Vagina (tissue), 2 donors: Measurements from ENCODE around the gene MACF1. TPM values are rescaled to one million over a fixed set of nuclear protein-coding genes. Genes with fewer than 3 reads are reported as not detected.

Experiments used
- DNase-seq, 2 donors: peaks; one replicate each; pipeline ENCODE4 v3.0.0-alpha.2; 2017; ENCODE audit errors: extremely low spot score in 2 of 2
- H3K27ac ChIP-seq: fragments of 200-600 bp; sonication (generic); one replicate; pipeline ENCODE4 v1.5.1; 2019
- H3K27me3 ChIP-seq: fragments of 200-600 bp; sonication (generic); one replicate; pipeline ENCODE4 v1.5.1; 2019
- H3K36me3 ChIP-seq, 2 donors: fragments of 200-600 bp; sonication (generic); one replicate each; pipeline ENCODE4 v1.5.1; 2017 to 2019
- H3K4me1 ChIP-seq: fragments of 200-600 bp; sonication (generic); one replicate; pipeline ENCODE4 v1.5.1; 2019
- H3K4me3 ChIP-seq, 2 donors: fragments of 200-600 bp; sonication (generic); 1 replicate in 1 of 2; 2 replicates in 1 of 2; pipeline ENCODE4 v1.5.1; 2016 to 2019
- H3K9me3 ChIP-seq: fragments of 200-600 bp; sonication (generic); one replicate; pipeline ENCODE4 v1.5.1; 2019
- POLR2A ChIP-seq, 2 donors: fragments of 450-650 bp; IDR thresholded peaks; one replicate each; pipeline ENCODE4 v1.6.1; 2017; ENCODE audit warnings: antibody characterized with exemption in 2 of 2, mild to moderate bottlenecking in 2 of 2, moderate library complexity in 2 of 2
- POLR2AphosphoS5 ChIP-seq, 2 donors: sonication (generic); formaldehyde crosslinking; IDR thresholded peaks; one replicate each; pipeline ENCODE4 v1.9.0; 2017; ENCODE audit warnings: antibody characterized with exemption in 2 of 2, mild to moderate bottlenecking in 2 of 2, low read depth in 1 of 2; ENCODE audit not compliant: insufficient read depth in 1 of 2
- intact Hi-C: fragments of 100-400 bp; cut with DNase I; formaldehyde crosslinking; loops from one replicate; pipeline ENCODE4 v1.15.1; 2023
- total RNA-seq: library from RNA; depleted of rRNA; stranded (reverse); fragments of >200 nt; gene quantifications from one replicate; pipeline ENCODE4 v1.2.3, GENCODE V29; 2016
- TF ChIP-seq, protein P1 (sequence below), 3 experiments: fragments of 450-650 bp in 2 of 3; fragments of 200-600 bp in 1 of 3; sonication (generic) in 1 of 3; IDR thresholded peaks; one replicate each; pipeline ENCODE4 v1.5.1; 2017 to 2019; ENCODE audit warnings: antibody characterized with exemption in 3 of 3, mild to moderate bottlenecking in 2 of 3, moderate library complexity in 2 of 3

The MACF1 gene
- total RNA-seq, 1 donor from 2014 or later: 291 TPM

DNA sequence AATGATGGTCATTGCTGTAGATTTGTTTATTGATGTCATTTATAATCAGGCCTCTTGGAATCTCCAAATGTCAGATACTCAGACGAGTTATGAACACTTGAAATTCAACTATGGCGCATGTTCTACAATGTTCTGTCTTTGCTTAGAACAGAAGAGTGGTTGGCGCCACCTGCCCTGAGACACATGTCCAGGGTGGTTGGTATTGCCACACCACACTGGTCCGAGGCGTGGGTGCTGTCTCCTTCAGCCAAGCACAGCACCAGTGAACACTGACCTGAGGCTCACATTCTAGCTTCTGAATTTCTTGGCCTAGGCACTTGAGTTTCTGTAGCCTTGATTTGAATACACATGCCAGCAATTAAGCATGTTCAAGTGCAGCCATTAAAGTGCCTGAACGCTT, 276.8 kb downstream of the MACF1 start:
- intact Hi-C loops: no loop called here
- Histone ChIP-seq H3K27me3 (no peaks in the 10 kb centered on the region), H3K27ac (no peak overlapping the region), H3K4me3 (no peak overlapping the region), H3K4me1 (no peaks in the 10 kb centered on the region), H3K36me3 (peaks cover 3 to 74% of the 10 kb centered on the region in 2 donors), H3K9me3 (no peaks in the 10 kb centered on the region)
- TF ChIP-seq POLR2A (IDR thresholded peaks at IDR 0.05) (no peak), POLR2AphosphoS5 (IDR thresholded peaks at IDR 0.05; ENCODE audit: insufficient read depth in 1 of 2, low read depth in 1 of 2) (no peak)
- TF ChIP-seq, protein P1, sequence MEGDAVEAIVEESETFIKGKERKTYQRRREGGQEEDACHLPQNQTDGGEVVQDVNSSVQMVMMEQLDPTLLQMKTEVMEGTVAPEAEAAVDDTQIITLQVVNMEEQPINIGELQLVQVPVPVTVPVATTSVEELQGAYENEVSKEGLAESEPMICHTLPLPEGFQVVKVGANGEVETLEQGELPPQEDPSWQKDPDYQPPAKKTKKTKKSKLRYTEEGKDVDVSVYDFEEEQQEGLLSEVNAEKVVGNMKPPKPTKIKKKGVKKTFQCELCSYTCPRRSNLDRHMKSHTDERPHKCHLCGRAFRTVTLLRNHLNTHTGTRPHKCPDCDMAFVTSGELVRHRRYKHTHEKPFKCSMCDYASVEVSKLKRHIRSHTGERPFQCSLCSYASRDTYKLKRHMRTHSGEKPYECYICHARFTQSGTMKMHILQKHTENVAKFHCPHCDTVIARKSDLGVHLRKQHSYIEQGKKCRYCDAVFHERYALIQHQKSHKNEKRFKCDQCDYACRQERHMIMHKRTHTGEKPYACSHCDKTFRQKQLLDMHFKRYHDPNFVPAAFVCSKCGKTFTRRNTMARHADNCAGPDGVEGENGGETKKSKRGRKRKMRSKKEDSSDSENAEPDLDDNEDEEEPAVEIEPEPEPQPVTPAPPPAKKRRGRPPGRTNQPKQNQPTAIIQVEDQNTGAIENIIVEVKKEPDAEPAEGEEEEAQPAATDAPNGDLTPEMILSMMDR (IDR thresholded peaks at IDR 0.05): no peak
- no peak for DNase-seq

DNA sequence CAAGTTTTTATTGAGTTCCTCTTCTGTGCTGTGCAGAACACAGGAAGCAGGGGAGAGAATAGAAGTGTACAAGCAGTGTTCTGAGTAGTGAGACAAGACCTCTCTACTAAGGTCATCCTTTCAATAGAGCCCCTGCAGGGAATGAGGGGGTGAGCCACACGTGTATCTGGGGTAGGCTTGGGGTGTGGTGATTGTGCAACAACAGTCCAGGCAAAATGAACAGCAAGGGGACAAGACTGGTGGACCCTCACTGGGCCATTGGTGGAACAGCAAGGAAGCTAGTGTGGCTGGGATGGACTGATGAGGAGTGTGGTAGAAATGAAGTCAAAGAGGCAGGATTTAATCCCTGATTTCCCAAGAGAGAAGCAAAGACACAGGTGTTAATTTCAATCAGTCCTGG, 278.8 kb downstream of the MACF1 start:
- intact Hi-C loops: no loop called here
- Histone ChIP-seq H3K4me3 (no peak overlapping the region), H3K27ac (no peak overlapping the region), H3K27me3 (no peaks in the 10 kb centered on the region), H3K36me3 (peaks cover 3 to 74% of the 10 kb centered on the region in 2 donors), H3K4me1 (no peaks in the 10 kb centered on the region), H3K9me3 (no peaks in the 10 kb centered on the region)
- TF ChIP-seq POLR2A (IDR thresholded peaks at IDR 0.05): no peak
- TF ChIP-seq, protein P1 (IDR thresholded peaks at IDR 0.05): no peak
- TF ChIP-seq POLR2AphosphoS5 (IDR thresholded peaks at IDR 0.05; ENCODE audit: insufficient read depth in 1 of 2, low read depth in 1 of 2): no peak
- DNase-seq: no peak

GRCh38 chr1:39484564-39484963, 280.1 kb downstream of the MACF1 start:
- Histone ChIP-seq H3K4me1 (no peaks in the 10 kb centered on the region), H3K27ac (no peak overlapping the region), H3K4me3 (no peak overlapping the region), H3K9me3 (no peaks in the 10 kb centered on the region), H3K27me3 (no peaks in the 10 kb centered on the region), H3K36me3 (peaks cover 0 to 66% of the 10 kb centered on the region in 2 donors)
- DNase-seq: no peak
- intact Hi-C loops: no loop called here
- TF ChIP-seq, protein P1 (IDR thresholded peaks at IDR 0.05): no peak

DNA sequence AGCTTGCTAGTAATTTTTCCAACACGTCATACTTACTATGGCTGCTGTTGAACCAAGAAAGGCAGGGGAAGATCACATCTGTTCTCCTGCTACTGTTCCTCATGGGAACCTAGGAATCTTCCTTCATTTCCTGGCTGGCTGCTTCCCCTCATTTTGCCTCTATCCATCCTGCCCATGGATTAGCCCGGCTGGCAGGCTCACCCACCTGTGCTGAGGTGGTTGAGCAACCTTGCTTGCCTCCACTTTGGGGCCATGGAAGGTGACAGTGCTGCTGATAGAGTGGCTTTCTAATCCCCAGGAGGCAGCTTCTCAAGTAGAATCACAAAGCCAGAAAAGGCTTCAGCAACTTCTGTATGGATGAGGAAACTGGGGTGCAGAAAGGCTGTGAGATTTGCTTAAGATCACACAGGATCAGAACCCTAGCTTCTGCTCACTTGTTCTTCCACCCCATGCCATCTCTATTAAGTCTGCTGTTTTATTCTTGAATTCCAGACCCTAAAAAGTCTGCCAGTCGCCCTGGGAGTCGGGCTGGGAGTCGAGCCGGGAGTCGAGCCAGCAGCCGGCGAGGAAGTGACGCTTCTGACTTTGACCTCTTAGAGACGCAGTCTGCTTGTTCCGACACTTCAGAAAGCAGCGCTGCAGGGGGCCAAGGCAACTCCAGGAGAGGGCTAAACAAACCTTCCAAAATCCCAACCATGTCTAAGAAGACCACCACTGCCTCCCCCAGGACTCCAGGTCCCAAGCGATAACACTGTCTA, 280.7 kb downstream of the MACF1 start:
- intact Hi-C loops: no loop called here
- Histone ChIP-seq H3K27me3 (no peaks in the 10 kb centered on the region), H3K4me3 (no peak overlapping the region), H3K27ac (no peak overlapping the region), H3K9me3 (no peaks in the 10 kb centered on the region), H3K36me3 (peaks cover 0 to 60% of the 10 kb centered on the region in 2 donors), H3K4me1 (peaks cover under 1% of the 10 kb centered on the region)
- no peak for DNase-seq
- TF ChIP-seq, protein P1 (IDR thresholded peaks at IDR 0.05): no peak
- TF ChIP-seq POLR2AphosphoS5 (IDR thresholded peaks at IDR 0.05; ENCODE audit: insufficient read depth in 1 of 2, low read depth in 1 of 2): no peak
- TF ChIP-seq POLR2A (IDR thresholded peaks at IDR 0.05): no peak

DNA sequence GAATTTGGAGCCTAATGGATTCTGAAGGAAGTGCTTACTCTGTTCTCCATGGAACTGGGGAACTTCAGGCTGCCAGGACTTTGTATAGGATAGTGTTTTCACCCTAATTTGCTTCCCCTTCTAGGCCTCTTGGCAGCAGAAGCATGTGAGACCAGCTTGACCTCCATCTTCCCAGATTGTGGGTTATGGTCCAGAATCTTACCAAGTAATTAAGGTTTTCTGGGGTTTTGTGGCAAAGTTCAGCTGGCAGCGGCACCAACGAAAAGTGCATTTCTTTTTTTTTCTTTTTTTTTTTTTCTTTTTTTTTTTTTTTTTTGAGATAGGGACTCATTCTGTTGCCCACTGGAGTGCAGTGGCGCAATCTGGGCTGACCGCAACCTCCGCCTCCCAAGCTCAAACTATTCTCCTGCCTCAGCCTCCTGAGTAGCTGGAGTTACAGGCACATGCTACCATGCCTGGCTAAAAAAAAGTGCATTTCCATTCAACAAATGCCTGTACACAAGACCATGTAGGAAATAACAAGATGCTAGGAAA, 283.6 kb downstream of the MACF1 start:
- Histone ChIP-seq H3K36me3 (peaks cover 0 to 37% of the 10 kb centered on the region in 2 donors), H3K27me3 (no peaks in the 10 kb centered on the region), H3K4me3 (no peak overlapping the region), H3K27ac (no peak overlapping the region), H3K9me3 (no peaks in the 10 kb centered on the region), H3K4me1 (peaks cover 10% of the 10 kb centered on the region)
- intact Hi-C loops: no loop called here
- no peak for TF ChIP-seq POLR2AphosphoS5 (IDR thresholded peaks at IDR 0.05; ENCODE audit: insufficient read depth in 1 of 2, low read depth in 1 of 2)
- no peak for TF ChIP-seq POLR2A (IDR thresholded peaks at IDR 0.05)
- TF ChIP-seq, protein P1 (IDR thresholded peaks at IDR 0.05): no peak
- DNase-seq: no peak
